ENCODE results near the gene PARD3B.

- TF ChIP-seq CTCF (IDR thresholded peaks at IDR 0.05), result no peak
- TF ChIP-seq, protein P1, sequence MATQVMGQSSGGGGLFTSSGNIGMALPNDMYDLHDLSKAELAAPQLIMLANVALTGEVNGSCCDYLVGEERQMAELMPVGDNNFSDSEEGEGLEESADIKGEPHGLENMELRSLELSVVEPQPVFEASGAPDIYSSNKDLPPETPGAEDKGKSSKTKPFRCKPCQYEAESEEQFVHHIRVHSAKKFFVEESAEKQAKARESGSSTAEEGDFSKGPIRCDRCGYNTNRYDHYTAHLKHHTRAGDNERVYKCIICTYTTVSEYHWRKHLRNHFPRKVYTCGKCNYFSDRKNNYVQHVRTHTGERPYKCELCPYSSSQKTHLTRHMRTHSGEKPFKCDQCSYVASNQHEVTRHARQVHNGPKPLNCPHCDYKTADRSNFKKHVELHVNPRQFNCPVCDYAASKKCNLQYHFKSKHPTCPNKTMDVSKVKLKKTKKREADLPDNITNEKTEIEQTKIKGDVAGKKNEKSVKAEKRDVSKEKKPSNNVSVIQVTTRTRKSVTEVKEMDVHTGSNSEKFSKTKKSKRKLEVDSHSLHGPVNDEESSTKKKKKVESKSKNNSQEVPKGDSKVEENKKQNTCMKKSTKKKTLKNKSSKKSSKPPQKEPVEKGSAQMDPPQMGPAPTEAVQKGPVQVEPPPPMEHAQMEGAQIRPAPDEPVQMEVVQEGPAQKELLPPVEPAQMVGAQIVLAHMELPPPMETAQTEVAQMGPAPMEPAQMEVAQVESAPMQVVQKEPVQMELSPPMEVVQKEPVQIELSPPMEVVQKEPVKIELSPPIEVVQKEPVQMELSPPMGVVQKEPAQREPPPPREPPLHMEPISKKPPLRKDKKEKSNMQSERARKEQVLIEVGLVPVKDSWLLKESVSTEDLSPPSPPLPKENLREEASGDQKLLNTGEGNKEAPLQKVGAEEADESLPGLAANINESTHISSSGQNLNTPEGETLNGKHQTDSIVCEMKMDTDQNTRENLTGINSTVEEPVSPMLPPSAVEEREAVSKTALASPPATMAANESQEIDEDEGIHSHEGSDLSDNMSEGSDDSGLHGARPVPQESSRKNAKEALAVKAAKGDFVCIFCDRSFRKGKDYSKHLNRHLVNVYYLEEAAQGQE (IDR thresholded peaks at IDR 0.05; ENCODE audit: insufficient read depth in 1 of 2, low read depth in 2 of 2, low read length in 1 of 2), result no peak
Measured at GRCh38 chr2:205566606-205567168, 1021.4 kb downstream of the PARD3B start.

Data from Panc1 (cell line).